MM.1S (cell line): ENCODE results near the gene RPE.

Source experiments
- EZH2 ChIP-seq: fragments of 300-600 bp; sonication (generic); optimal IDR thresholded peaks from 2 replicates; pipeline ENCODE3; 2017; ENCODE audit warnings: low read depth, mild to moderate bottlenecking, antibody characterized with exemption, low read length, mixed read lengths
- EZH2phosphoT487 ChIP-seq: fragments of 300-600 bp; sonication (generic); IDR thresholded peaks from 2 replicates; pipeline ENCODE4 v1.6.1; 2018; ENCODE audit warnings: antibody characterized with exemption, low read length

DNA sequence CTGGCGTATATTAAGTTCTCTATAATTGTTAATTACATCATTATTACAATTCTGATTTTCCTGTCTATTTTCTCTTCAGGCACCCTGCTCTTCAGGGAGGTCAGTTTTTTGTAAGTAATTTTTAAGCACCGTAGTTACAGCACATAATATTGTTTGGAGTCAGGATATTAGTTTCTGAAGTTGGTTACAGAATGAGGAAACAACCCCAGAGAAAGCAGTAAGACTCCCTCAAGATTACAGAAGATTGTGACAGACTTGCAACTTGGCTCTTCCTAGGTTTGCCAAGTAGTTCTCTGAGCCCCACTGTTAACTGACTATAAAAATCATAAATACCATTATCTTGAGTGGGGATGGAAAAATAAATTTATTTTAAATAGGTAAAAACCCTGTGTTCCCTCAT is 921 bp downstream of the RPE start:
- TF ChIP-seq EZH2 (no peak), EZH2phosphoT487 (no peak)
